Jurkat, Clone E6-1 (cell line): Measurements from ENCODE around the gene ATP6V1G2.
"Not testable (repeated sequence)": the region's sequence is repeated elsewhere in the genome, so short reads cannot be mapped to it uniquely, and the experiment has no call there.

Source experiments
- DNase-seq: peaks from one replicate; pipeline ENCODE4 v3.0.0-alpha.2; 2011; ENCODE audit warnings: low read depth, low spot score
- H3K4me3 ChIP-seq: 2 replicates; pipeline ENCODE4 v1.5.1; 2011; ENCODE audit warnings: mild to moderate bottlenecking, low read length, control low read depth, moderate library complexity

The ATP6V1G2 gene

DNA sequence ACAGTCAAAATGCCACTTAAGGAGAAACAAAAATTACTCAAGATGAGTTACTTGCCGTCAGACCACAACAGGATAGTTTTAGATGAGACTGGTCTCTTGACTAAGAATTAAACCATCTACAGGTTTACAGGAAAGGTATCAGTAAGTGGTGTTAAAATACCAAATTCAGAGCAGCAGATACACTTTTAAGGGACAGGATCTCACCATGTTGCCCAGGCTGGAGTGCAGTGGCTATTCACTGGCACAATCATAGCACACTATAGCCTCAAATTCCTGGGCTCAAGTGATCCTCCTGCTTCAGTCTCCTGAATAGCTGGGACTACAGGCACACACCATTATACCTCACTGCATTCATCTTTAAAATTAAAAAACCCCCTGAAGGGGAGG is 13.0 kb downstream of the ATP6V1G2 start:
- DNase-seq, result no peak
- H3K4me3 ChIP-seq, result no peak overlapping the region

- no peak for DNase-seq
- no peak overlapping the region for H3K4me3 ChIP-seq
Measured at GRCh38 chr6:31532644-31533454, 13.6 kb downstream of the ATP6V1G2 start.

DNA sequence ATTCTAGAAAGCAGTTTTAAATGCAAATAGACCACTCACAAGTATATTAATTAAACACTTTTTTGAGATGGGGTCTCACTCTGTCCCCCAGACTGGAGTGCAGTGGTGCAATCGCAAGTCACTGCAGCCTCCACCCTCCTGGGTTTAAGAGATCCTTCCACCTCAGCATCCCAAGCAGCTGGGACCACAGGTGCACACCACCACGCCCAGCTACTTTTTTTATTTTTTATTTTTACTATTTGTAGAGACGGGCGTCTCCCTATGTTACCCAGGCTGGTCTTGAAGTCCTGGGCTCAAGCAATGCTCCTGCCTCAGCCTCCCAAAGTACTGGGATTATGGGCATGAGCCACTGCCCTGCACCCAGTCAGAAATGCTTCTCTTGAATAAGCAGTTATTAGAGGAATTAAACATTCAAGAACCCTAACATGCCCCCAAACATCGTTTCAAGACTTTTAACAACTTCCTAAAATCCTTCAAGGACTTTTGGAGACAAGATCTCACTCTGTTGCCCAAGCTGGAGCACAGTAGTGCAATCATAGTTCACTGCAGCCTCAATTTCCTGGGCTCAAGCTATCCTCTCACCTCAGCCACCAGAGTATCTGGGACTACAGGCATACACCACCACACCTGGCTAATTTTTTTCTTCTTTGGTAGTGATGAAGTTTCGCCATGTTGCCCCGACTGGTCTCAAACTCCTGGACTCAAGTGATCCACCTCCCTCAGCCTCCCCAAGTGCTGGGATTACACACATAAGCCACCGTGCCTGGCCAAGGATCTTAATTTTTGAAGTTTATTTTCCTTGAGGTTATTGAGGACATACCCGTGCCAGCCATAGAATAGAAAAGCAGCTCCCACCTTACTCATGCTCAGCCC is 14.4 kb downstream of the ATP6V1G2 start:
- H3K4me3 ChIP-seq, result no peak overlapping the region
- no peak for DNase-seq

- H3K4me3 ChIP-seq, result no peak overlapping the region
- no peak for DNase-seq
Measured at GRCh38 chr6:31531162-31531561, 15.2 kb downstream of the ATP6V1G2 start.

DNA sequence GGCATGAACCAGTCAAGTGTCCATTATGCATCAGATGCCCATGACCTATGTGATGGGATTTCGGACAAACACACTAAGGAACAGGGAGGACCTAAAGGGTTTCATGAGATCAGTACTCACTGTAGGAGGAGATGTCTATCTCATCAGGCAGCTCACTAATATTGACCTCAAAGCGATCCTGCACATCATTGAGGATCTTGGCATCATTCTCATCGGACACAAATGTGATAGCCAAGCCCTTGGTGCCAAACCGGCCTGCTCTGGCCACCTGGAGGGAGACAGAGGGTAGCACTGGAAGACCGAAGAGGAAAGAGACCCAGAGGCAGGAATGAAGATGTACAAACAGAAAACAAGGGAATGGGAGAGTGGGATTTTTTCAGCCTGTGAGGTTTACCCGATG is 15.7 kb downstream of the ATP6V1G2 start:
- no peak for DNase-seq
- no peak overlapping the region for H3K4me3 ChIP-seq

DNA sequence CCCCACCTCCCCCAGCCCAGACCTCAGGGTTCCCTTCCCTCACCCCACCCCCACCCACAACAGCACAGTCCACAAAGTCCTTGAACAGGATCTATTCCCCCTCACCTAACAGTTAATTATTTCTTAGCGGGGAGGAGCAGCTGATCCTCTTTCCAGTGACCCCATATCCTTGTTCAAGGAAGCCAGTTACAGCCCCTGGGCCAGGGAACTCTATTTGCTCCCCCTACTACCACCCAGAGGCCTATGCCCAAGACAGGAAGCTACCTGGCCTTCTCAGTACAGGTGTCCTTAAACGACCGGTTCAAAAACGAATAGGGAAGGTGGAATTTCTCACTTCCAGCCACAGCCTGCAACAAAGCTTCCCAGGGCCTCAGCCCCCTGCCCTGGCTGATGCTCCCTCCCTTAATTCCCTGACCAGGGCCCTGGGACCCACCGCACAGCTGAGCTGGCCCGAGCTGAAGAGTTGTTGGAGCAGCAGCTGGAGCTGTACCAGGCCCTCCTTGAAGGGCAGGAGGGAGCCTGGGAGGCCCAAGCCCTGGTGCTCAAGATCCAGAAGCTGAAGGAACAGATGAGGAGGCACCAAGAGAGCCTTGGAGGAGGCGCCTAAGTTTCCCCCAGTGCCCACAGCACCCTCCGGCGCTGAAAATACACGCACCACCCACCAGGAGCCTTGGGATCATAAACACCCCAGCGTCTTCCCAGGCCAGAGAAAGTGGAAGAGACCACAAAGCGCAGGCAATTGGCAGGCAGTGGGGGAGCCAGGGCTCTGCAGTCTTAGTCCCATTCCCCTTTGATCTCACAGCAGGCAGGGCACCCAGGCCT is 16.9 kb downstream of the ATP6V1G2 start:
- DNase-seq, result no peak
- H3K4me3 ChIP-seq, result no peak overlapping the region

DNA sequence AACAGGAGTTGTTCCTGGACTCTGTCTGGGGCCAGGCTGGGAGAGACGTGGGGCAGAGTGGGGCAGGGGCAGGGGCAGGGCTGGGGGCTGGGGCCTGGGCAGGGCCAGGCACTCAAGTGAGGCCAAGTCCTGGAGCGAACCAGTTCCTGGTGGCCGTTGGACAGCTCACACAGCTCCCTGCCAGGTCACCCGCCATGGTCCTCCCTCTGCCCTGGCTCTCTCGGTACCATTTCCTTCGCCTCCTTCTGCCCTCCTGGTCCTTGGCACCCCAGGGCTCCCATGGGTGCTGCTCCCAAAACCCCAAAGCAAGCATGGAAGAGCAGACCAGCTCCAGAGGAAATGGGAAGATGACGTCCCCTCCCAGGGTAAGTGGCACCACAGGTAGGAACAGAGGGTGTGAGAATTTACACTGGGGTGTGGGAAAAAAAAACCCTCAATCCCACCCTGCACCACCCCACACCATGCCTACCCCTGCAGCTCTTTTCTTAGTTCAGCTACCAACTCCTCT is 17.5 kb downstream of the ATP6V1G2 start, which contains the start of gene MCCD1:
TSS of gene MCCD1 (plus strand) at position 142 of the 508 bp plus-strand sequence. CDS start at position 195, 53 bp downstream.
- no peak within 1 kb of the TSS for H3K4me3 ChIP-seq
- DNase-seq, result no peak

- H3K4me3 ChIP-seq, result no peak overlapping the region
- DNase-seq, result no peak
Measured at GRCh38 chr6:31528307-31528777, 18.1 kb downstream of the ATP6V1G2 start.

- DNase-seq, result no peak
- no peak overlapping the region for H3K4me3 ChIP-seq
Measured at GRCh38 chr6:31525932-31526591, 20.3 kb downstream of the ATP6V1G2 start.

DNA sequence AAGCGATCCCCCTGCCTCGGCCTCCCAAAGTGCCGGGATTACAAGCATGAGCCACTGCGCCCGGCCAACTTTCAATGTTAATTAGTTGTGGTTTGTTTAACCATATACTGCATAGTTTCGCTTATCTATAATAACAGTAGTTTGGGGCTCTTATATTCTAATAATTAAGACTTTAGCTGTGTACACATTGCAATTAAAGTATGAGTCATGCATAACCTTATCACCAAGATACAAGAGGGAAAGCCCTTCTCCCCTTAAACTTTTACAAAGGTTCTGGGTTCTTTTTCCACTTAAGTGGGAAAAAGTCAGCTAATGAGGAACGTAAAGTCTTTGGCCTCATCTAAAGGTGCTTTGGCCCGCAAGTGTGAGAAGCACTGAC is 20.9 kb downstream of the ATP6V1G2 start:
- no peak overlapping the region for H3K4me3 ChIP-seq
- DNase-seq, result no peak

DNA sequence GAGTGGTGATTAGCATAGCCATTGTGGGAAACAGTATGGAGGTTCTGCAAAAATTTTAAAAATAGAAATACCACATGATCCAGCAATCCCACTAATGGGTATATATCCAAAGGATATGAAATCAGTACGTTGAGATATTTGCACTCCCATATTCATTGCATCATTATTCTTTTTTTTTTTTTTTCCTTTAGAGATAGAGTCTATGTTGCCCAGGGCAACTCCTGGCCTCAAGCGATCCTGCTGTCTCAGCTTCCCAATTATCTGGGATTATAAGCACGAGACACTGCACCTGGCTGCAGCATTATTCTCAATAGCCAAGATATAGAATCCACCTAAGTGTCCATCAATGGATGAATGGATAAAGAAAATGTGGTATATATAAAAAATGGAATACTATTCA is 24.6 kb downstream of the ATP6V1G2 start:
- H3K4me3 ChIP-seq, result no peak overlapping the region
- no peak for DNase-seq

DNA sequence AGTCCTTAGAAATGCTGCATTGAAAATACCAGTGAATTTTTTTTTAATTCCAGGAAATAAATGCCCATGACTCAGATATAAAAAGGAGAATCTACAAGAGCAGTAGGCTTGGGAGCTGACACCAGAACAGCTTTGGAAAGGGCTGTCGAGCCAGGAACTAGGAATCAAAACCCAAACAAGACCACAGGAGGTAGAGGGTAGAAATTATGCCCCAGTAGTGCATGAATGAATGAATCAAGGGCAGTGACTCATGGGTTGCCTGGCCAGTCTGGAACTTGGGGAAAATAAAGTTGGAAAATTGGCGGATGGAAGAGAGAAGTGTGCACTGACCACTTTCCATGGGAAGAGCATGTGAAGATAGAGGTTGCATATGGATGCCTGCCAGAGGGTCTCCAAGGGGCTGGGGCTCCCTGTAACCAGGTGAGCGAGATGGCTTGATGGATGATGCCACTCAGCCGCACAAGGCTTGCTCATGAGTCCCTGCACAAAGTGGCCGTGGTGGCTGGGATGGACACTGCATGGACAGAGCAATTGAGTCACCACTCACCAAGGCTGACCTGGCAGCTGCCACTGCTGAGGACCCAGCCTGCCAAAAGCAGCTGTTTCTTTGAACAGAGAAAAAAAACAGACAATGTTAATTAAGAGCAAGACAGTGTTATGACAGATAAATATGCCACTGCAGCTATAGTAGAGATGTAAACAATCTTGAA is 32.8 kb downstream of the ATP6V1G2 start:
- DNase-seq, result no peak
- H3K4me3 ChIP-seq, result no peak overlapping the region

GRCh38 chr6:31510007-31510406 is 36.4 kb downstream of the ATP6V1G2 start:
- H3K4me3 ChIP-seq, result no peak overlapping the region
- no peak for DNase-seq

GRCh38 chr6:31509036-31509435 is 37.4 kb downstream of the ATP6V1G2 start:
- DNase-seq, H3K4me3 ChIP-seq: not testable (repeated sequence)

DNA sequence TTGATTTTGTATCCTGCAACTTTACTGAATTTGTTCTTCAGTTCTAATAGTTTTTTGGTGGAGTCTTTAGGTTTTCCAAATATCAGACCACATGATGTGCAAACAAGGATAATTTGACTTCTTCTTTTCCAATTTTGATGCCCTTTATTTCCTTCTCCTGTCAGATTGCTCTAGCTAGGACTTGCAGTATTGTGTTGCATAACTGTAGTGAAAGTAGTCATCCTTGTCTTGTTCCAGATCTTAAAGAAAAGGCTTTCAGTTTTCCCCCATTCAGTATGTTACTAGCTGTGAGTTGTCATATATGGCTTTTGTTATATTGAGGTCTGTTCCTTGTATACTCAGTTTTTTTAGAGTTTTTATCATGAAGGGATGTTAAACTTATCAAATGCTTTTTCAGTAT is 43.8 kb downstream of the ATP6V1G2 start:
- no peak for DNase-seq
- no peak overlapping the region for H3K4me3 ChIP-seq

GRCh38 chr6:31499648-31500047 is 46.8 kb downstream of the ATP6V1G2 start:
- not testable (repeated sequence) for H3K4me3 ChIP-seq, DNase-seq

DNA sequence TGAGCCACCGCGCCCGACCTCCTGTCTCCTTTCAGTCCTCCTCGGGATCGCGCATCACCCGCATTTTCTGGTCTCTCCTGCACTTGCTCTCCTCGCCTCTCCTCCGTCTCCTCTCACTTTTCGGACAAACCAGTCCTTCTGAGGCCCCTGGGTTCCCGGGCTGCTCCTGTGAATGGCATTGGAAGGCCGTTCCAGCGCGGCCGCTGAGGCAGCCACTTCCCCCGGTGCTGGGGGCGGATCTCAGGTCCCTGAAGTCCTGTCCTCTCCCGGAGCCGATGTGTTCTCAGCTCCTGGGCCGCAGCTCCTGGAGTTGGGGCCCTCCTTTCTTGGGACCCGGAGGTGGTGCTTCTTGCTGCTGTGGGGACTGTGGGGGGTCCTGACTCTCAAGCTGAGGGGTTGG is 47.7 kb downstream of the ATP6V1G2 start:
- no peak for DNase-seq
- H3K4me3 ChIP-seq, result no peak overlapping the region
